ENCODE measurements around the gene PNMA1. TPM values are rescaled to one million over a fixed set of nuclear protein-coding genes. Genes with fewer than 3 reads are reported as not detected.
A peak's percentile ranks its signal among the peaks of the same experiment; 100 is the strongest.

The PNMA1 gene
- total RNA-seq, 6 experiments from 2014 or later, result 1.7 to 7.6 (median 3.7) TPM

- Histone ChIP-seq H3K27ac (no peak overlapping the region), H3K27me3 (no peaks in the 10 kb centered on the region), H3K4me3 (no peak overlapping the region), H3K36me3 (no peaks in the 10 kb centered on the region), H3K4me1 (peaks cover 5 to 86% (median 53%) of the 10 kb centered on the region in 4 donors), H3K9me3 (no peaks in the 10 kb centered on the region)
- no peak for TF ChIP-seq CTCF (IDR thresholded peaks at IDR 0.05)
- TF ChIP-seq POLR2A (IDR thresholded peaks at IDR 0.05), result no peak
- DNase-seq (no peak), ATAC-seq (no peak)
- intact Hi-C loops (cut with DNase I), result no loop called here
- WGBS (ENCODE audit: insufficient coverage, low coverage, low lambda C conversion rate, missing lambda C conversion rate), result 60% methylated on average over 5 of the region's 9 CpGs
These were observed 33.4 kb upstream of the PNMA1 start for GRCh38 chr14:73747379-73748211.

DNA sequence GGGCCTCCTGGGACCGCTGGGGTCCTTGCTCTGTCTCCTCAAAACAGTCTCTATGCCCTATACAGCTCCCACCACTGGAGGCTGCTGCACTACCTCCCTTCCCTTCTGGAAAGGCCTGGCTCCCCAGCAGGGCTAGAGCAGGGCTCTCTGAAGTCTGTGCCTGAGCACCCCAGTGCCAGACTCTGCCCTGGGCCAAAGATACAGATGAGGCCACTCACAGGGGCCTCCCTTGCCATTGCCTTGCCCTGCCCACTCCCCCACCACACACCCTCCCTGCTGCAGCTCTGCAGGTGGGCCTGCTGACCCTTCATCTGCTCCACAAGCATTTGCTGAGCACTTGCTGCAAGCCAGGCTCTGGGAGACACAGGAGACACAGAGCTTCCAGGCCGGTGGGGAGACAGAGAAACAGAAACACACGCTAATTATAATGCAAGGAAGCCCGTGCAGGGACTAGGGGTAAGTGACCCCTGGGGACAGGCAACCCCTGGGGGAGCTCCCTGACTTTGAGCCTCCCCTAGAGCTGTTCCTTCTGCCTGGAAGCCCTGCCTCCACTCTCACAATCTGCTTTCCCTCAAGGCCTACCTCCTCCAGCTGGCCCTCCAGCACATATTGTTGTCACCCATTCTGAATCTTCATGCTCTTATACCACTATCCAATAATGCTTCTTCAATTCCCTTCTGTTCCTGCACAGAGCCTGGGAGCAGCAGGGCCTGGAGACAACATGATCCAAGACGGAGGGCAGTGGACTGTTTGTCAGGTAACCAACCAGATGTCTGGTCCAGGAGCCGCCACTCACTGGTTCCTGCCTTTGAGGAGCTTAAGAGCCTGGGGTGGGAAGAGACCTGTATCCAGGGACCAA, 32.6 kb upstream of the PNMA1 start:
- no peak for ATAC-seq
- WGBS (ENCODE audit: insufficient coverage, low coverage, low lambda C conversion rate, missing lambda C conversion rate), result 33% methylated on average over 4 of the region's 6 CpGs
- TF ChIP-seq POLR2A (IDR thresholded peaks at IDR 0.05) (no peak), CTCF (IDR thresholded peaks at IDR 0.05) (no peak)
- no peaks in the 10 kb centered on the region for H3K9me3 ChIP-seq
- no peak for DNase-seq
- no peaks in the 10 kb centered on the region for H3K36me3 ChIP-seq
- H3K4me3 ChIP-seq, result no peak overlapping the region
- H3K4me1 ChIP-seq, result peaks cover 0 to 86% (median 52%) of the 10 kb centered on the region in 4 donors
- H3K27me3 ChIP-seq, result no peaks in the 10 kb centered on the region
- intact Hi-C loops (cut with DNase I), result no loop called here
- no peak overlapping the region for H3K27ac ChIP-seq

GRCh38 chr14:73745571-73746519, 31.7 kb upstream of the PNMA1 start:
- ATAC-seq (no peak), DNase-seq (peak in 1 of 3 donors; percentile 20)
- H3K4me3 ChIP-seq, result no peak overlapping the region
- WGBS (ENCODE audit: insufficient coverage, low coverage, low lambda C conversion rate, missing lambda C conversion rate), result 80% methylated on average over 1 of the region's 7 CpGs
- no peak overlapping the region for H3K27ac ChIP-seq
- intact Hi-C loops (cut with DNase I), result no loop called here
- TF ChIP-seq CTCF (IDR thresholded peaks at IDR 0.05) (no peak), POLR2A (IDR thresholded peaks at IDR 0.05) (no peak)
- peaks cover 0 to 86% (median 50%) of the 10 kb centered on the region in 4 donors for H3K4me1 ChIP-seq
- no peaks in the 10 kb centered on the region for H3K27me3 ChIP-seq
- H3K9me3 ChIP-seq, result no peaks in the 10 kb centered on the region
- no peaks in the 10 kb centered on the region for H3K36me3 ChIP-seq

All from right lobe of liver (tissue), 6 donors.